NCI-H69 (cell line): ENCODE results near the gene MCIDAS.

Source experiments
- DNase-seq: peaks from one replicate; lab custom pipeline; 2025; lab: John Stamatoyannopoulos, UW

The MCIDAS gene

GRCh38 chr5:55226934-55227663 lies at the start of gene MCIDAS:
Gene MCIDAS (minus strand): TSS chr5:55227315. CDS start chr5:55227138, 177 bp downstream.
- peak; percentile 94 for DNase-seq

DNA sequence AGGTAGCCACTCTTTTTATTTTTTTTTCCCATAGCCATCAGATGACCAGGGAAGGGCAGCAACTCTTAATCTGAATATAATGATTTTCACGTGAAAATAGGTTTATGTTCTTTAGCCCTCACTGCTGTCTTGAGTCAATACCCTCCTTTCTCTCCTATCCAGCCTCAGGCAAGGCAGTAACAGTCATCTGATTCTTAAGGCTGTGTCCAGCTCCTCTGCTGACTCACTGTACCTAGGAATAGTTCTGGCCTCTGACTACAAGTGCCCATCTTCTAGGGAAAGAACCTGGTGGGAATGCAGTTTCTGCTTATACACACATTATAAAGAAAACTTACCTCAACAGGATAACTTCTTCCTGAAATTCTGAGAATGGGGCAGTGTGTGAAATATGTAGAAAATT lies 49.7 kb upstream of the MCIDAS start:
- no peak for DNase-seq

GRCh38 chr5:55258339-55258738 lies 31.2 kb upstream of the MCIDAS start:
- no peak for DNase-seq

DNA sequence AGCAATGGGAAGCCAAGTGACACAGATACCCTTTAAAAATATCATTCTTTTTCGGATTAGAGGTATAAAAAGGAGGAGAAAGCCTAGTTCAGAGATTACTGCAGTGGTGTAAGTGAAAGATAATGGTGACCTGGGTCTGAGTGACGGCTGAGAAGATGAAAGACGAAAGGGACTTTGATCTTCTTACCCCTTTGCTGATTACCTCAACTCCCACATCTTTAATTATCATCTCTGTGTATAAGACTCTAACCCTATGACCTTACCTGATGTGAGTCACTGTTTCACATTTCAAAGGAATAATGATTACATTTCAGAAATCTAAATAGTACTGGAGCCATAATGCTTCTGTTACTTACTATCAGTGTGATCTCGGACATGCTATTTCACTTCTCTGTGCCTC lies 27.7 kb upstream of the MCIDAS start:
- no peak for DNase-seq

DNA sequence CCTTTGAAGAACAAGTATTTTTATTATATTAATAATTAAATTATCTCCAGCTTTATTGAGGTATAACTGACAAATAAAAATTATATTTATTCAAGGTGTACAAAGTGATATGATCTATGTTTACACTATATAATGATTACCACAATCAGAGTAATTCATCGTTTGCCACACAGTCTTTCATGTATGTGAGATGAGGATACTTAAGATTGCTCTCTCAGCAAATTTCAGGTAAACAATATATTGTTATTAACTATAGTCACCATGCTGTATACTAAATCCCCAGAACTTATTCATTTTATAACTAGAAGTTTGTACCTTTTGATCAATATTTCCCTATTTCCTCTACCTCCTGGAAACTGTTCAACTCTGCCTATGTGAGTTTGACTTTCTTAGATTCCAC lies 22.9 kb upstream of the MCIDAS start:
- no peak for DNase-seq

- DNase-seq = peak; percentile 93
Measured at GRCh38 chr5:55241746-55242145, 14.6 kb upstream of the MCIDAS start.

DNA sequence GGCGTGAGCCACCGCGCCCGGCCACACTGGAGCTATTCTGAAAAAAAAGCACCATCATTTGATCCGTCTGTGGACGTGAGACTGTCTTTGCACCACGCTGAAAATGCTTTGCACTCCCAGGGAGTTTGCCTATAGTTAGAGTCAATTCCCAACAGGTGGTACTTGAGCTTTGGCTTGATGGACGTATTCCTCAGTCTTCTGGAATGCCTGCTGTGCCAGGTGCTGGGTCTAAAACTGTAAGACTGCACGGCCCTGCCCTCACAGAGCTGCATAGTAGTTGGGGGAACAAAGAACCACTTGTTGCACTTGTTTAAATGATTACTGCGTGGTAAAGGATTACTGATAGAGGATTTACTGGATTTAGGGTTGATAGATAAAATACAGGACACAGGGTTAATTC lies 9.7 kb upstream of the MCIDAS start:
- peak; percentile 60 for DNase-seq

DNA sequence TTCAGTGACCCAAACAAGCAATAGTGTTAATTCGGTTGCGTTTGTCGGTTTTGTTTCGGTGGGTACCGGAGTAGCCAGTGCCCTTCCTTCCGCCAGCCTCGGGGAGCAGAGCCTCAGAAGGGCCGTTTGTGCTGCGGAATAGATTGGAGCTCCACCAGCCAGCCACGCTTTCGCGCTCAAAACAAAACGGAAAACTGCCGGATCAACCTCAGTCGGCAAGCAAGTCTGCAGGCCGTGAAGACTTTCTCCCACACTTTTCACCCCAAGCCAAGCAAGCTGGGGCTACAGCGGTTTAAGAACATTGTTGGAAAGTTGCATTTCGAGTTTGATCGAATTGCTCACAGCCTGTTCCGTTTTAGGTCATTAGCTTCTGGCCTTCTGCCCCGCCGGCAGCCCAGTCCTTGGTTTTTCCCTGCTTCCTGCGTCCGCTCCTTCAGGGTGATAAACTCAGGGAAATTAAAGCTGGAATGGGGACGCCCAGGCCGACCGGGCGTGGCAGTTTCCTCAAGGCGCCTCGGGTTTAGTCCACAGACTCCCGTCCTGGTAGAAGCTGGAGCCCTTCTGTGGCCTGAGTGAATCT lies 7.1 kb upstream of the MCIDAS start:
- DNase-seq = peak; percentile 87

DNA sequence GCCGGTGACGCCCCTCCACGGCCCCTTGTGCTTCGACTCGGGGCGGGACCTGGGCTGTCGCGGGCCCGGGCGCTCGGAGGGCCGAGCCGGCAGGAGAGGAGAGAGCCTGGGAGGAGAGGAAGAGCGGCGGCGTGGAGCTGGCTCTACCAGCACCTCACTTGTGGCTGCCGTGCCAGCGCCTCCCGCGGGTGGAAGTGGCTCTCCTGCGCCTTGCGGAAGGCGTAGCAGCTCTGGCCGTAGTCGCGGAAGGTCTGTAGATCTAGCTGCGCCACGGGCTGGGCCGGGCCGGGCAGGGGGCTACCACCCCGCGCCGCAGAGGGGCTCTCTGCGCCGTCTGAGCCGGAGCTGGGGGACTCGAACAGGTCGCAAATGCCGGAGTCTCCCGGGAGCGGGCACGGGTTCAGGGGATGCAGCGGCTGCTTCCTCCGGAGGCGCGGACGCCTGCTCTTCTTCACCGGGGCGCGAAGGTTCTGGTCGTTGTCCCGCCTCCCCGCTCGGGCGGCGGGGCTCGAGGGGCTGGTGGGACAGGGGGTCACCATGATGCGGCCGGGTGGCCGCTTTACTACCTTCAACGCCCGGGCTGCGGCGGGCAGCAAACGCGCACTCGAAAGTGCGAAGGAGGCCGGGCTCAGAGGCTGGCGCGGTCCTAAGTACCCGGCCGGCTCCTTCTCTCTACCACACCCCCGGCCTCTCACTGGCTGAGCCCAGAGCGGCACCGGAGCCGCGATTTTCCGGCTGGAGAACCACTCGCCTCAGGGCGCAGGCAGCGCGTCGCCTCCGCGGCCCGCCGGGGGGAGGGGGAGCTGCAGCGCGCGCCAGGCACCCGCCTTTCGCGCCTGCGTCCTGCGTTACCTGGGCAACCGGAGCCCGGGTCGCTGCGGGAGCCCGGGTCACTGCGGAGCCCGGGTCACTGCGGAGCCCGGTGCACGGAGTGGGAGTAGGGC lies 6.1 kb upstream of the MCIDAS start, which contains the start of gene CCNO:
TSS of gene CCNO (minus strand) at position 624 of the 944 bp plus-strand sequence. CDS start at position 539, 85 bp downstream.
- DNase-seq = peak; percentile 99

- peak; percentile 84 for DNase-seq
Measured at GRCh38 chr5:55232271-55232984, 5.3 kb upstream of the MCIDAS start.

DNA sequence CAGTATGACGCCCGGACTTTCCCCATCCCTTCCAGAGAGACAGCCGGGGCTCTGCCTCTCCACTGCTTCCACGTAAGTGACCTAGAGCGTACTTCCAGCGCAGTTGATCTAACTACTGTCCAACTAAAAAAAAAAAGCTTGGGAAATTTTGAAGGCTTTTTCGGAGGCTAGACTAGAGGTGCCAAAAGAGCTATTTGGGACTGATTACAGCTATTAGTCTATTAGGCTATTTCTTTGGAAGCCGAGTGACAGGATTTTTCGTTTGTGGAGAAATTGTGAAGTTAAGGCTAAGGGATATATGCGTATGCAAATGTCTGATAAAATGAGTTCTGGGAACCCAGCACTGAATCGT lies 4.8 kb upstream of the MCIDAS start:
- no peak for DNase-seq

DNA sequence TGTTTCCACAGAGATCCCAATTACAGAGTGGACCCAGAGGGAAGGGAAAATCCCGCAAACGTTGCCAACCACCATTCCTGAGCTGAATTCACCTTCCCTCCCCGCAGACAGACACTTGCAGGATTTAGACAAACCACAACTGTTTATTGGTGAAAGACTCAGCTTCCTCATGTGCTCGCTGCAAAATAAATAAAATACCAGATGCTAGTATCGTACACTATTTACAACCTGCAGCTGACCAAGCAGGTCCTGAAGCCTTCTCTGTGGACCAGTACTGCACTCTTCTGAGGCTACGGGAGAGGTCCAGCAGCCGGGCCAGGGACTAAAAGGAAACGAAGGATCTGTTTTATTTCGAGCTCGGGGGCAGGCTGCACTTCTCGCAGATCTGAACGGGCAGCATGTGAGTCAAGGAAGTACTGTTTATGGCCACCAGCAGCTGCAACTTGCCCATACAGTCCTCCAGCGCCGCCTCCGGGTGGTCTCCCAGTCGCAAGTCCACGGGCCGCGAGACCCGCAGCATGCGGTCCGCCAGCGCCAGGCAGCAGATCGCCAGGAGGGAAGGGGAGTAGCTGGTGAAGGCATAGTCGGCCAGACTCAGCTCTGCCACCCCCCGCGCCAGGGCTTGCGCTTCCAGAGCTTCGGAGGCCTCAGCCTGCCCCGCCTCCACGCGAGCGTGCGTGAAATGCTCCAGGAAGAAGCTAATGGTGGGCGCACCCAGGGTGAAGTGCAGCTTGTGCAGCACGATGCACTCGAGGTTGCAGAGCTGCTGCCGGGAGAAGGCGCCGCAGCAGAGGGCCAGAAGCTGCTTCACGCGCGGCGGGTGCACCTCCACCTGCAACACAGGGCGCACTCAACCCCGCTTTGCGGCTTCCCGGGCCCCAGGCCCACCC lies 4.2 kb upstream of the MCIDAS start:
- DNase-seq = peak; percentile 77

DNA sequence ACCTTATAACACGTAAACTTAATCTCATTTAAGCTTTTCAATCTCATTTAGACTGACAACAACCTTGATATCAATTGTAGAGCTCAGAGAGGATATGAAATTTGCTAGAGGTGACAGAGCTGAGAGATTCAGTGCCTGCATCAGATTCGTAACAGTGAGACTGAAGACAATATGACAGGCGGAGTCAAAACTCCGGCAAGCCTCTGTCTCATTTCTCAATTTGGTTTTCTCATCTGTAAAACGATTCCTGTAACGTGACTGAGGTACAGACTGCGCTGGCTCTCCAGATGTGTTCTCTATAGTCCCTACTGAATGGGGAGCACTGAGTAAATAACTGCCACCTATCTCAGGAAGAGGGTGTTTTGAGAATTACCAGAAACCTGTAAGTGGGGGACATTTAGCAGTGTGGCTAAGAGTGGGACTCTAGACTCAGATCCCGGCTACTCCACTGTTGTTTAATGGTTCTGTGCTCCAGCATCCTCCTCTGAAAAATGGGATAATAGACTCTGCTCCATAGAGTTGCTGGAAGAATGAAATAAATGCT lies 3.0 kb upstream of the MCIDAS start:
- DNase-seq = no peak

GRCh38 chr5:55227664-55228430 lies 732 bp upstream of the MCIDAS start:
- peak; percentile 39 for DNase-seq

DNA sequence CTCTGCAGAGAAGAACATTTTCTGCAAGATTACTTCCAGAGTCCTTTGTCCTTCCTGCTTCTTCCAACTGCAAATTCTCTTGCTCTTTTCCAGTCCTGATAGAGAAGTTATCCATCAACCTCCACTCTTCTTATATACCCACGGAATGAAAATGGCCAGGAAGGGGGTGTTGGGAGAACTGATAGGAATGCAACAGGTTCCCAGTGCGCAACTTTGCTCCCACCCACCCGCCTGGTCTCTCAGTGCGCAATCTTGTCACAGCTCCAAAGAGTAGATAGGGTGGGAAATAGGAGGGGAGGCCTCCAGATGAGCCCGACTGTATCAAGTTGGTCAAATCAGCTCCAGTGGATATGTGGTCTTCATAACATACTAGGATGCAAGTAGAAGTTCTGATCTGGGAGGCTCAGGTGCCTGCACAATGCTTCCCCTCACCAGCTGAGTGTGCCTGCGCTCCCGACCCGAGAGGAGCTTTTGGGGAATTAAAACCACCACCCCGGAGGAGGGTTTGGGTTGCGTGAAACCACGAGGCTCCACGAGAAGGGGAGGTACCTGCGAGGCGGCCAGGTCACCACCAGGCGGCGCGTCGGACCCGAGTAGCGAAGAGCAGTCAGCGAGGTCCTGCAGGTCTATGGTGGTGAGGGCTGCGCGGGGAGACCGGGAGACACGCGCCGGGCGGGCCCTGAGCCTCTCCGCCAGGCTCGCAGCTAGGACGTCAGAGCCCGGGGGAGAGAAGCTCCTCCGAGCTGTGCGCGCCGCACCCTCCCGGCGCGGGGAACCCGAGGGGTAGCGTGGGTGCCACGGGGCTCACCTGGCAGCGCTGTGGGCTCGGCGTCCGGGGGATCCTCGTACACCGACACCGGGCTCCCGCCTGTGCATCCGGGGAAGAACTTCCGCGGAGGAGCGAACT lies 835 bp downstream of the MCIDAS start:
- peak; percentile 94 for DNase-seq

DNA sequence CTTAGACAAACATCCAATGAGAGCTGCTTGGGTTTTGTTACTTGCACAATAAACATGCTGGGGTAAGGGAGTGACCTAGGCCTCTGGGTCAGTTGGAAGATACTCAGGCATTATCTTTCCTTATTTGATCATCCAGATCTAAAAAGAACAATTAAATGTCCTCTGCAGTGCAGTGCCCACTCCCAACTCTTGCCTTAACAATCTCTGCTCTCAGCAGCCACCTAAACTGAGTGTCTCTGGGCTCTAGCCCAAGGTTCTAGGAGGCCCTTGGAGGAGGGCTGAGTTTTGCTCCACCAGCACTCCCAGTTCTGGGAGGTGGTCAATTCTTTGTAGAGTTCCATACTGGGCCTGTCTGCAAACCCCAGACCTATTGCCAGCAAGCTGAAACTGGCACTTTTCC lies 1.8 kb downstream of the MCIDAS start:
- DNase-seq = no peak

DNA sequence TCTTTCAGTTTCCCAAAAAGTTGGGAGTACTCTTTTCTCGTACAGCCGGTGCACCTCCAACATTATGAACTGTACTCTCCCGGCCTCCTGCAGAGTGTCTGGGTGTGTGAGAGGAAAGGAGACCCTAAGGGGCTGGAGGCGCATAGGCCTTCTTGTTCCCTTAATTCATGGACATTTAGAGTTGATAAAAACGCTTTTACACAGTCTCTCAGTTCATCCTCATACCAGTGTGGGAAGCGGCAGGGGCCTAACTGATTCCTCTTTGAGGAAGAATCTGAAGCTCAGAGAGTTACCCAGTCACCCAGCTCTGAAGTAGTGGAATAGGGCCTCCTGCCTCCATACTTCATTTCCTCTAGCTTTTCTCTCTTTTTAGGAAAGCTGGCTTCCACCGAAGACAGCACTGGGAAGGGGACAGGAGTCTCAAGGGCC lies 3.3 kb downstream of the MCIDAS start:
- DNase-seq = no peak

GRCh38 chr5:55222985-55223811 lies 3.9 kb downstream of the MCIDAS start:
- no peak for DNase-seq
